ENCODE results near the gene ATXN1L. TPM values are rescaled to one million over a fixed set of nuclear protein-coding genes. Genes with fewer than 3 reads are reported as not detected.
"Not testable (repeated sequence)": the region's sequence is repeated elsewhere in the genome, so short reads cannot be mapped to it uniquely, and the experiment has no call there.

The ATXN1L gene, protein sequence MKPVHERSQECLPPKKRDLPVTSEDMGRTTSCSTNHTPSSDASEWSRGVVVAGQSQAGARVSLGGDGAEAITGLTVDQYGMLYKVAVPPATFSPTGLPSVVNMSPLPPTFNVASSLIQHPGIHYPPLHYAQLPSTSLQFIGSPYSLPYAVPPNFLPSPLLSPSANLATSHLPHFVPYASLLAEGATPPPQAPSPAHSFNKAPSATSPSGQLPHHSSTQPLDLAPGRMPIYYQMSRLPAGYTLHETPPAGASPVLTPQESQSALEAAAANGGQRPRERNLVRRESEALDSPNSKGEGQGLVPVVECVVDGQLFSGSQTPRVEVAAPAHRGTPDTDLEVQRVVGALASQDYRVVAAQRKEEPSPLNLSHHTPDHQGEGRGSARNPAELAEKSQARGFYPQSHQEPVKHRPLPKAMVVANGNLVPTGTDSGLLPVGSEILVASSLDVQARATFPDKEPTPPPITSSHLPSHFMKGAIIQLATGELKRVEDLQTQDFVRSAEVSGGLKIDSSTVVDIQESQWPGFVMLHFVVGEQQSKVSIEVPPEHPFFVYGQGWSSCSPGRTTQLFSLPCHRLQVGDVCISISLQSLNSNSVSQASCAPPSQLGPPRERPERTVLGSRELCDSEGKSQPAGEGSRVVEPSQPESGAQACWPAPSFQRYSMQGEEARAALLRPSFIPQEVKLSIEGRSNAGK
- 16.2 and 24.9 TPM in 2 replicates for total RNA-seq

DNA sequence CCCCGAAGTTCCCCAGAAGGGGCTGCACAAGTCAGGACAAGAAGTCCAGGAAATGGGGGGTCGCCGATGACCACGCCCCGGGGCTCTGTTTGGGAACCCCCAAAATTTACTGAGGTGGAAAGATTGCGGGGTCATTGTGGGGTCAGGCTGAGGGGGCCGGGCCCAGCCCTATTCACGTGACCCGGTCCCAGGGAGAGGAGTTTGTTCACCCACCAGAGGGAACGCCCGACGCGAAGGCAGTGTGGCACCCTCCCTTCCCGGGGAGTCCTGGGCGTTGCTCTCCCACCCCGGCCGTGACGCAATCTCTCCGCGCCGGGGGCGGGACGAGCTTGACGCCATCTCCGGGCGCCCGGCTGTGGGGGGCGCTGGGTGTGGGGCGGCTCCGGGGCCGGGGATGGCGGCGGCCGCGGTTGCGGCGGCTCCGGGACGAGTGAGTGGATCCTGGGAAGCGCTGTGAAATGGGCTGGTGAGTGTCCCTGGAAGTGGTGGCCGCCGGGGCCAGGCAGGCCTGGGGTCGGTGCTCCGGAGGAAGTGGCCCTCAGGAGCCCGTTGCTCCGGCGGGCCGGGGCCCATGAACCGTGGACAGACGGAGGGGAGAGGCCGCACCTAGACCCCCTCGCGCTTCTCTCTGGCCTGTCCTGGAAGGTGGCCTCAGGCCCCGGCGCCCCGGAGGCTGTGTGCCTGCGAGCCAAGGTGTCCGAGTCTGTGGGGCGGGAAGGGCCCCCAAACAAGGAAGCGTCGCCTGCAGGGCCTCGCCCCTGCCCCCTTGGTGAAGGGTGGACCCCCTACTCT is at the start of gene ATXN1L:
Gene ATXN1L (plus strand): TSS at position 338 of the 792 bp plus-strand sequence. CDS start 3,765 bp downstream, outside the sequence.
- DNase-seq = peak; percentile 91

DNA sequence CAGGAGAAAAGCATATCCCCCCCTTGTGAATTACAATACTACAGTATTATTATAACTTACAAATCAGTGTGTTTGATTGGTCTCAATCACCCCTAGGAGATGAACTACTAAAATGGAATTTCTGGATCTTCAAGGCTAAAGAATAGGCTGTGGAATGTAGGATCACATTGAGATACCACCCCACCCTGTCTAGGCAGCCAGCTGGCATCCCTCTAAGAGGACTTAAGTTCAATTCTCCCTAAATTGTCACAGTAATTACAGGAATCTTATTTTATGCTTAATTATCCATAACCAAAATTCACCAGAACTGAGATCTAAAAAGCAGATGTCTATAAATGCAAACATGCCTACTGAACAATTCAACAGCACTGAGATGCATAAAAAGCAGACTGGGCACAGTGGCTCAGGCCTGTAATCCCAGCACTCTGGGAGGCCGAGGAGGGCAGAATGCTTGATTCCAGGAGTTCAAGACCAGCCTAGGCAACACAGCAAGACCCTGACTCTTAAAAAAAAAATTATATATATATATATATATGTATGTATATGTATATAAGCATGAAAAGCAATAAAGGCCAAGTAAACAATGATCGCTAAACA is 49.2 kb upstream of the ATXN1L start:
- no peak for DNase-seq

DNA sequence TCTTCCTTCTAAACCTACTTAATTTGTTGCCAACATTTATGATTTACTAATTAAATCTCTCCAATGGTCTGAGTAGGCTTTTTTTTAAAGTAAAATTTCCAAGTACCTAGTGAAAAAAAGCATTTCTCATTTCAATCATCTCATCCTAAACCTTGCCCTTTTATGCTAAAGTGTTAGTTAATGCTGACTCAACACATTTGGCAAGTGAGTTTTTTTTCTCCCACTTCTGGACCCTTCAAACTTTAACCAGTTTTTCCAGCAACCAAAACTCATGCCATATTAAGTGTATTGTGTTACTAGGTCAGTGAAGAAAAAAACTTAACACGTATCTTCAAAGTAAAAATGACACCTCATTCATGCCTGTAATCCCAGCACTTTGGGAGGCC is 42.5 kb upstream of the ATXN1L start:
- DNase-seq = no peak

DNA sequence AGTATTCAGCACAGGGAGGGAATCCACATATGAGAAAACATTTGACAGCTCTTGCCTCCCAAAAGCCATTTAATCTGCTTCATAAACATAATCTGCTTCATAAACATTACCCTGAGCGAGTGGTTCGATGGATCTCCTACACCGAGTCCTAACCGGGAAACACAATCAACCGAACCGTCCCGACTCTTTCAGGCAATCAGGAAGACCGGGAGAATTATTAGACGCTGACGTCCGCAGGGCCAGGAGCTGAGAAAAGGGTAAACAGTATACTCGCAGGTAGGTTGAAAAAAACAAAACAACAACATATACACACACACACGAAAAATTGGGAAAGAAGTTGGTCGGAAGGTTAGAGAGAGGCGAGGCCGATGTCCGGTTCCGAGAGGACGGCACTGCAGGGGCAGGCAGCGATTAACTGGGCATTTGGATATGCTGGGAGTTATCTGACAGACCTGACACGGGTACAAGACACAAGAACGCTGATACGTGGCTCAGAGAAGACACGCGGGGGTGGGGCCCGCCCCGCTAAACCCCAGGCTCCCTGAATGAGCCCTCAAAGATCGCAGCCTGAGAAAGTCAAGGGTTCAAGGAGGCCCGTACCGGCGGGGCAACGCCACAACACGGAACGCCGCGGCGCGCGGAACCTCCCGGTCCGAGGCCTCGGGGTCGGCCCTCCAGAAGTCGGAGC is 37.7 kb upstream of the ATXN1L start:
- DNase-seq = peak; percentile 49

DNA sequence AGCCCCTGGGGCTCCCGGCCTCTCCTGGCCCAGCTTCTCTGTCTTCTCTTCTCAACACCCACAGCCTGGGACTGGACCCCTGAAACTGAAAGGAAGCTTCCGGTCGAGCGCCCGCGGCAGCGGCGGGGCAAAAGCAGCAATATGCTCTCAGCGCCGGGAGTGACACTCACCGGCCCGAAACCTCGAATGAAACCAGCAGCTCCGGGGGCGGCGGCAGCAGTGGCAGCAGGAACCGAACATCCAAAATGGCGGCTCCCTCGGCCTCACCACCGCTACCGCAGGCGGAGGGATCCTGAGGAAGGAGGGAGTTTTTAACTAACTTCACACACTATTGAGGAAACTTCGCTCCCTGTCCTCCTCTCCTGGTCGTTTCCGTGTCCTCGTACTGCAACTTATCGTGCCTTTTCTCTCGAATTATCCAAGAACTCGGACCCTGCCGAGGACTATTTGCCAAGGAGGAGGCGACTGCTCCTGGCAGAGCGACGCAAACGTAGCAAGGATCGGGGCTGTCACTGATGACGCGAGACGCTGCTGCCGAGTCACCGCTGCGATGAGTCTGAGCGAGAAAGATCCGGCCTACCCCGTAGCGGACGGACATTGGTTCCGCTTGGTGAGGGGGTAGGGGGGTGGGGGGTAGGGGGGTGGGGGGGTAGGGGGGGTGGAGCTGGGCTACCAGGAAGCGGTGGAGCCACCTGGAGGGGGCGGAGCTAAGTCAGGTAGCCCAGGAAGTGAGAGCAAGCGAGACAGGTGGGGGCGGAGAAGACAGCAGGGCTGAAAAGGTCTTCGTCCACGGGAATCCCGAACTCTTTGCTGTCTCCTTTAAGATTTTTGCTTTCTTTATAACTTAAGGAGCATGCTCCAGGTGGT is 37.0 kb upstream of the ATXN1L start, which contains the start of gene AP1G1:
Gene AP1G1 (minus strand): TSS at position 242 of the 867 bp plus-strand sequence. CDS start 19,355 bp downstream, outside the sequence.
- DNase-seq = peak; percentile 99

DNA sequence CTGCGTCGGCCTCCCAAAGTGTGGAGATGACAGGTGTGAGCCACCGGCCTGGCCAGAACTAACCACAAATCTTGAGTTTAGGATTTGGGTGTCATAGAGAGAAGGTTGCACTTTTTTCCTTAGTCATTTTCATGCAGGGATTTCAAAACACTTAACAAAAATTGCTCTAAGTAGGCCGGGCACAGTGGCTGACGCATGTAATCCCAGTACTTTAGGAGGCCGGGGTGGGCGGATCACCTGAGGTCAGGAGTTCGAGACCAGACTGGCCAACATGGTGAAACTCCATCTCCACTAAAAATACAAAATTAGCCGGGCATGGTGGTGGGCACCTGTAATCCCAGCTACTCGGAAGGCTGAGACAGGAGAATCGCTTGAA is 35.6 kb upstream of the ATXN1L start:
- DNase-seq = not testable (repeated sequence)

DNA sequence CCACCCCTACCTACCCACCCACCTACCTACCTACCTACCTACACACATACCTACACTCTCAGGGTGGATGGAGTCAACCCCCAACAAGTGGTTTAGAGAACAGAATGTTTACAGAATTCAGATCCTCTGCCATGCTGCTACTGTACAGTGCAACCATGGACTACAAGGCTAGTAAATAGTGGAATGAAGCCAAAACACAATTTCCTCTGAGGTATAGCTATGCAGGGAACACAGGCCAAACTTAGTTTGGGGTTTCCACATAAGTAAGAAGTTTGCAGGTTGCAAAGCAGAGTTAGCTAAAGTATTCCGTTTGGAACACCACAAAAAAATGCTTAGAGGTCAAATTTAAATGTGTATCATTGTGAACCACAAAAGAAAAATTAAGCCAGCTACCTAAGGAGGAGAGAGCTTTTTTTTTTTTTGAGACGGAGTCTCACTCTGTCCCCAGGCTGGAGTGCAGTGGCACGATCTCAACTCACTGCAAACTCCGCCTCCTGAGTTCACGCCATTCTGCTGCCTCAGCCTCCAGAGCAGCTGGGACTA is 34.4 kb upstream of the ATXN1L start:
- DNase-seq = peak; percentile 53

DNA sequence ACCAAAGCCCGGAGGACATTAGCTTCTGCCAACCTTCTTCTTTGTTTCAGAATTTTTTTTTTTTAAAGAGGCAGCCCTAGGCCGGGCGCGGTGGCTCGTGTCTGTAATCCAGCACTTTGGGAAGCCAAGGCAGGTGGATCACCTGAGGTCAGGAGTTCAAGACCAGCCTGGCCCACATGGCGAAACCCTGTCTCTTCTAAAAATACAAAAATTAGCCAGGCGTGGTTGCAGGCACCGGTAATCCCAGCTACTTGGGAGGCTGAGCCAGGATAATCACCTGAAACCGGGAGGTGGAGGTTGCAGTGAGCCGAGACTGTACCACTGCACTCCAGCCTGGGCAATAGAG is 28.6 kb upstream of the ATXN1L start:
- not testable (repeated sequence) for DNase-seq

DNA sequence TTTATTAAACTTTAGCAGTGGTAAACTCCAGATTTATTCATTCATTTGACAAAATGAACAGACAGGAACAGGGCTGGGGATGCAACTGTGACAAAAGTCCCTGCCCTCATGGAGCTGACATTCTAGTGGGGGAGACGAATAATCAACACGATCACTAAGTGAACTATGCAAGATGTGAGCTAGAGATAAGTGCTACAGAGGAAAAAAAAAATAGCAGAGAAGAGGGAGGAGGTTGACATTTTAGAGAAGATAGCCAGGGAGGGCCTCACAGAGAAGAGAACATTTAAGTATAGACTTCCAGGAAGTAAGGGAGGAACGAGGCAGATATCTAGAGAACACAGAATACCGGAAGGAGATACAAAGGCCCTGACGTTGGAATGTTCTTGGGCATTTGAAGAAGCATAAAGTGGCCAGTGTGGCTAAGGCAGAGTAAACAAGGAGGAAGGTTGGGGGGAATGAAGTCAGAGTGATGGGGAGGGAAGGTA is 19.2 kb upstream of the ATXN1L start:
- DNase-seq = no peak

DNA sequence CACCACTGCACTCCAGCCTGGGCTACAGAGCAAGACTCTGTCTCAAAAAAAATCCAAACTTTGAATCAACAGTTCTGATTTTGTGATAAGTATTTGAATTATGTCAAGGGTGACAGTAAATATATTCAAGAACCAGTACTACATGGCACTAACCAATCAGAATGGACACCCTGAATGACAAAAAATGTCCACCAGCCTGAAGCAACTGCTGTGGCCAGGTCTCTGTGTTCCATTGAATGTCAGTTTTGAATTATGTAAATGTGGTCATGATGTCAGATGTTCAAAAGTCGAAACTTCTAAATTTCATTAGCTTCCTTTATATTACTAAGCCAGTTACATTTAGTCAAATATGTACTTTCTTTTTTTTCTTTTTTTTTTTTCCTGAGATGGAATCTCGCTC is 15.4 kb upstream of the ATXN1L start:
- DNase-seq = no peak

DNA sequence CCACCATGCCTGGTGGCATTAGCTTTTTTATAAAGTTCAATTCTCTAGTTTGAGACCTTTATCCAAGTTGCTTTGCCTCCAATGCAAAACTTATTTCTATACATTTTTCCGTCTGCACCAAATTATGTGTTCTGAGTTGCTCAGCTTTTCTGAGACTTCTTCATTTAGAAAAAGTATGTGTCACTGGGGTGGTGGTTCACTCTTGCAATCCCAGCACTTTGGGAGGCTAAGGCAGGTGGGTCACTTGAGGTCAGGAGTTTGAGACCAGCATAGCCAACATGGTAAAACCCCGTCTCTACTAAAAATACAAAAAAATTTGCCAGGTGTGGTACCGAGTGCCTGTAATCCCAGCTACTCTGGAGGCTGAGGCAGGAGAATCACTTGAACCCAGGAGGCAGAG is 14.1 kb upstream of the ATXN1L start:
- DNase-seq = not testable (repeated sequence)

DNA sequence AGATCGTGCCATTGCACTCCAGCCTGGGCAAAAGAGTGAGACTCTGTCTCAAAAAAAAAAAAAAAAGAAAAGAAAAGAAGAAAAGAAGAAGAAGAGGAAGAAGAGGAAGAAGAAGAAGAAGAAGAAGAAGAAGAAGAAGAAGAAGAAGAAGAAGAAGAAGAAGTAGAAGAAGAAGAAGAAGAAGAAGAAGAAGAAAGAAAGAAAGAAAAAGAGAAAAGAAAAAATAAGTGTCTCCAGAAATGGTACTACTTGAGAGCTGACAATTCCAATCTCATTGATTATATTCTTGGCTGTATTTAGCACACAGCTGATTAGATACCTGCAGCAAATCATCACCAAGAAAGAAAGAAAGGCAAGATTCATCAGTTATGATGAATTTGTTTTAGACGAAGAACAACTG is 13.7 kb upstream of the ATXN1L start:
- DNase-seq = not testable (repeated sequence)

DNA sequence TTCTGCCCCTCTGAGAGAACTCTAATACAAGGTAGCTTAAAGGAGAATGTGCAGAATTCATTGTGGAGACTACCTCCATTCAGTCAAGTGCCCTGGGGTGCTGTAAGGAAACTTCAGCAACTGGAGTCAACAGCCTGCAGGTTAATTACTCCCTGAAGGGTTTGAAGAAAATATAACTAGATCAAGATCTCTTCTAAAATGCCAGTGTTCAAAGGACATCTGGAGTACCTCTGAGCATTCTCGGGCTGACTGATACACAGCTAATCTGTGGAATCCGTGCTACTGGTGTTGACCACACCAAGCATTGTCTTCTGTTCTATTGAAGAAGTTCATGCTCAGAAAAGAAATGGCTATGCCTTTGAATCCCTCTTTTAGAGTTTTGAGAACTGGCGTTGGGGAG is 11.5 kb upstream of the ATXN1L start:
- DNase-seq = no peak

DNA sequence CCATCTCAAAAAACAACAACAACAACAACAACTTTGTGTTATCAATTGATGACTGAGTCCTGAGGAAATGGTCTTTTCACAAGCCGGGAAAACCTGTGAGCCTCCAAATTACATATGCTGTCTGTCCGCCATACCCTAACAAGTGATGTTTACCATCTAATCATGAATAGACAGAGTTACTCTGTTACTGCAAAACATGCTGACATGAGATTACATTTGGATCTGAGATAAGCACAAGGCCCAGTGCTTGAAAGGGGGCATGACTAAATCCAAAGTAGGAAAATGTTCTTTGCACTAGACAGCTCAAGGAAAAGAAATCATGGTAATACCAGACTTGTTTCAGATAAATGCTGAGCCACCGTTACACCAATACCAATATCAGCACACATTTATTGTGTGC is 8.6 kb upstream of the ATXN1L start:
- DNase-seq = no peak

DNA sequence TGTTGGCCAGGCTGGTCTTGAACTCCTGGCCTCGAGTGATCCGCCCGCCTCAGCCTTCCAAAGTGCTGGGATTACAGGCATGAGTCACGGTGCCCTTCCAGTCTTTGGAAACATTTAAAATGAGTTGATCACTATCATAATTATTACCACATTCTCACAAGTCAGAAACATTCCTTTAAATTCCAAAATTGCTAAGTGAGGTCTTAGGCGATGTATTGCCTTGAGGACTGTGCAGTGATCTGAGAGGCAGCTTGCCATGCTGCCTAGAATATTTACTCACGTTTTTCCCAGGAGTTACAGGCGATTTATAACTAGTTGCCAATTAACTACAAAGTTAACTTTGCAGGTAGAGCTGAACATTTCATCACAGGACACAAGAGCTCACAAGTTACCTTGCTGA is 5.7 kb upstream of the ATXN1L start:
- DNase-seq = no peak

DNA sequence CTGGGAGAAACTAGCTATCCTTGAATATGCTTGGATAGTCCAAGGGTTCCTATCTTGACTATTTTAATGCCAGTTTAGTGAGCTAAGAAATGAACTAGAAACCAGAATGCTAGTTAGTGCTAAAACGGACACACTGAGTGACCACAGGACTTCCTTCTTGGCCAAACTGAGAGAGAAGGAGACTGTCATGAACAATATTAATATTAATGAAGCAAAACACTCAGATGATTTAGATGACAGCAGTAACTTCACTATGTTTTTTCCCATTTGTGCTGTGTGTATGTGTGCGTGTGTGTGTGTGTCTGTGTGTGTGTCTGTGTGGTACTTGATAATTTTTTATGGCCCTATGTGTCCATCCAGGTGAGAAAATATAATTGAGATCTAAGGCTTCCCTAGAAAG is 2.2 kb upstream of the ATXN1L start:
- no peak for DNase-seq

DNA sequence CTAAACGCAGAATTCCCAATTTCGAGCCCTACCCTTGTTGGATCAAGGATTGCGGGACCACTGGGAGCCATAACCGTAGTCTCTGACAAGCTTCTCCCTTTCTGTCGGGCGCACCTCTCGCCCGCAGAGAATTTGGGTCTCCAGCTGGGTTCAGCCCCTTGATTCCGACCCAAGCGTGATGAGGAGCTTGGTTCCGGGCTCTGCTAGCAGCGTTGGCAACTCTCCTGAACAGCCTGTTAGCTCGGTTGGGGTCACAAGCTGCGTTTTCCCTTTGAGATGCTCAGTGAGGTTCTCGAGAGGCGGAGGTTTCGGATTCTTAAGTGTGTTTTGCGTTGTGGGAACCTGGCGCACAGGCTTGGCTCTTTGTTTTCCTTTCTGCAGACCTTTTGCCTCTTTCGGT is 655 bp downstream of the ATXN1L start:
- peak; percentile 36 for DNase-seq

DNA sequence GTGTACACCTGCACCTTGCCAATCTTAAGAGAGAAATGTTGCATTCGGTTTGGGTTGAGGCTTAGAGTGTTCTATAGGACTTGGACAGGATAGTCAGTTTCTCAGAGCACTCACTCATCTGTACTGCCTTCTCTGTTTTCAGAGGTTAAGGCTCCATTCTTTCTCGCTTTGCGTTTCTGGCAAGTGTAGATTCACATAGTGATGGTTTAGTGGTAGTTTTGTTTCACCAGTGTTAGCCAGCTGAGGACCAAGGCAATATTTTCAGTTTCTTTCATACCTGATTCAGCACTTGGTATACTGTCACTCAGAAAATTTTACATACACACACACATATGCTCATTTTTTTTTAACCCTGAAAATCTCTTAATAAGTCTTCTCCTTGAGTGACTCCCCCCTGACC is 1.3 kb downstream of the ATXN1L start:
- no peak for DNase-seq

DNA sequence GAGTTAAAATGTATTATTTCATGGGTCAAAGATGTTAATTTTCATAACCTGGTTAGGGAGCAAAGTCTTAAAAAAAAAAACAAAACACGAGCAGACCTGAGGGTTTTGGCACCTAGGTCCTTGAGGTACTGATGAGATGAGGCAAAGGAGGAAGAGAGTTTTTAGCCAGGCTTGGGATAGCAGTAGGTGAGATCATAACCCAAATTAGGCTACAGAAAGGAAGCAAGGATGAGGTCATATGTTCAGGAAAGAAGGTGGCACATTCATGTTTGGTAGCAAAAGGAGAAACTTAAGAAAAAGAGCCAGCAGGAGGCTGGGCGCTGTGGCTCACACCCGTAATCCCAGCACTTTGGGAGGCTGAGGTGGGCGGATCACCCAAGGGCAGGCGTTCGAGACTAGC is 2.8 kb downstream of the ATXN1L start:
- DNase-seq = peak; percentile 32

DNA sequence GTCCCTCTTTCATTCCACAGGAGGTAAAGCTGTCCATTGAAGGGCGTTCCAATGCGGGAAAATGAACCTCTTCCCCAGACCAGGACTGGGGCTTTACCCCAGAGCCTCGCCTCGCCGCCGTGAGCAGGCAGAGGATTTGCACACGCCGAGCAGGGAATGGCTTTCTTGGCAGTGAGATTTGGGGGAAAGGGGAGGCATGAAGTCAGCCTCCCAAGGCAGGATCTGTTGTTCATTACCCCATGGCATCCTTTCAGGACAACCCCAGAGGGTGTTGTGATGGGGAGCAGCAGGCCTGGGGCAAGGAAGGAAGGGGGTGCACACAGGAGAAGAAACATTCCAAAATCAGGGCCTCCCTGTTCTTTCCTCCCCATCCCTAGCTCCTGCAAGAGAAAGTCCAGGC is 6.0 kb downstream of the ATXN1L start:
- DNase-seq = no peak

DNA sequence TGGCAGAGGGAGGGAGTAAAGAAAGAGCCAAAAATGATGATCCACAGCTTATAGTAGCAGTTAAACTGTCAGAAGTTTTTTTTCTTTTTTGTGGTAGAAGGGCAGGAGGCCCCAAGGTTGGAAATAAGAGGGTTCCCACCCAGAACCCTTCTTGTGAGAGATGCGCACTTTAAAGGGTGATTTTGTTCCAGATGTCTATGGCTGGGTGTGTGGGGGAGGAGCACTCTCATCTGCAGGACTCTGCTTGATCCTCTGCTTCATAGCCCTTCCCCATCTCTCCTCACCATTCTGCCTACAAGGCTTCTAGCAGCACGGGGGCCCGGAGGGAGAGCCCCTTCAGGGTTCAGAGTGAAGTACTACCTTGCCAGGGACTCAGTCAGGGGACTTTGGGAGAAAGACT is 6.4 kb downstream of the ATXN1L start:
- no peak for DNase-seq
